GM19328 (cell line): ENCODE measurements around the gene NCF4.

Experiments
- ATAC-seq: cut with Tn5 transposase; IDR thresholded peaks from one replicate; pipeline ENCODE4 v1.9.1; 2021; ENCODE audit warnings: mild to moderate bottlenecking, moderate library complexity; ENCODE audit not compliant: unreplicated experiment

Gene NCF4

GRCh38 chr22:36918586-36919284 is 57.9 kb downstream of the NCF4 start:
- ATAC-seq = no peak

GRCh38 chr22:36921309-36922104 is 60.7 kb downstream of the NCF4 start:
- ATAC-seq = no peak

- ATAC-seq = no peak
Observed at GRCh38 chr22:36922105-36922608, 61.4 kb downstream of the NCF4 start.

- ATAC-seq = no peak
Observed at GRCh38 chr22:36922711-36923110, 61.9 kb downstream of the NCF4 start.

GRCh38 chr22:36923131-36923788 is 62.5 kb downstream of the NCF4 start:
- ATAC-seq = no peak

GRCh38 chr22:36924151-36924698 is 63.4 kb downstream of the NCF4 start:
- no peak for ATAC-seq

- no peak for ATAC-seq
Observed at GRCh38 chr22:36925388-36926290, 64.8 kb downstream of the NCF4 start.

GRCh38 chr22:36926309-36926708 is 65.5 kb downstream of the NCF4 start:
- no peak for ATAC-seq

- no peak for ATAC-seq
Observed at GRCh38 chr22:36926721-36927435, 66.1 kb downstream of the NCF4 start.
